OCI-LY3 (cell line): ENCODE results near the gene BHLHA15.

Source experiments
- EZH2phosphoT487 ChIP-seq: fragments of 200-600 bp; shearing (Covaris generic); IDR thresholded peaks from 2 replicates; pipeline ENCODE4 v1.6.1; 2018; ENCODE audit warnings: antibody characterized with exemption, mixed run types, low read depth
- TF ChIP-seq, protein P1 (sequence below): fragments of 200-600, 300-600 bp; sonication (generic); IDR thresholded peaks from 2 replicates; pipeline ENCODE4 v1.5.1; 2014; ENCODE audit warnings: antibody characterized with exemption, low read length, low read depth

DNA sequence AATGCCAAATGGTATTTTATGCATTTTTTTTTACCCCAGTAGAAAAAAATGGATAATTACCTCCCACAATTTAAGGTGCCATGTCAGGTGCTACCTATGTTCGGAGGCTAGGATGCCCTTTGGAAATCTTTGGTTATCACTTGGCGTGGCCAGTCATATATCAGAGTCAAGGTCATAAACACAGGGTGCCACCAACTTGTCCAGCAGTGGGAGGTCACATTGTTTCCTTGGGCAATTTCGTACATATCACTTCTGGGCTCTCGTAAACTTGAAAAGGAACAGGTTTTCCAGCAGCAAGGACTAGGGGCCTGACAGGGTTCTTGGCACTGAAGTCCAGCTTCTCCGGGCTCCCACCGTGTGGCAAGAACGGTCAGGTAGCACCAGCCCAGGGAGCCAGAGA is 48.0 kb upstream of the BHLHA15 start:
- TF ChIP-seq, protein P1, sequence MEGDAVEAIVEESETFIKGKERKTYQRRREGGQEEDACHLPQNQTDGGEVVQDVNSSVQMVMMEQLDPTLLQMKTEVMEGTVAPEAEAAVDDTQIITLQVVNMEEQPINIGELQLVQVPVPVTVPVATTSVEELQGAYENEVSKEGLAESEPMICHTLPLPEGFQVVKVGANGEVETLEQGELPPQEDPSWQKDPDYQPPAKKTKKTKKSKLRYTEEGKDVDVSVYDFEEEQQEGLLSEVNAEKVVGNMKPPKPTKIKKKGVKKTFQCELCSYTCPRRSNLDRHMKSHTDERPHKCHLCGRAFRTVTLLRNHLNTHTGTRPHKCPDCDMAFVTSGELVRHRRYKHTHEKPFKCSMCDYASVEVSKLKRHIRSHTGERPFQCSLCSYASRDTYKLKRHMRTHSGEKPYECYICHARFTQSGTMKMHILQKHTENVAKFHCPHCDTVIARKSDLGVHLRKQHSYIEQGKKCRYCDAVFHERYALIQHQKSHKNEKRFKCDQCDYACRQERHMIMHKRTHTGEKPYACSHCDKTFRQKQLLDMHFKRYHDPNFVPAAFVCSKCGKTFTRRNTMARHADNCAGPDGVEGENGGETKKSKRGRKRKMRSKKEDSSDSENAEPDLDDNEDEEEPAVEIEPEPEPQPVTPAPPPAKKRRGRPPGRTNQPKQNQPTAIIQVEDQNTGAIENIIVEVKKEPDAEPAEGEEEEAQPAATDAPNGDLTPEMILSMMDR = no peak
- TF ChIP-seq EZH2phosphoT487 = no peak
